NCI-H2227 treated with DMSO at 0.1 percent for 48 hours (cell line): ENCODE data around the gene CARD11.

Experiments used
- DNase-seq: peaks from one replicate; lab custom pipeline; 2025; lab: John Stamatoyannopoulos, UW

CARD11 gene

DNA sequence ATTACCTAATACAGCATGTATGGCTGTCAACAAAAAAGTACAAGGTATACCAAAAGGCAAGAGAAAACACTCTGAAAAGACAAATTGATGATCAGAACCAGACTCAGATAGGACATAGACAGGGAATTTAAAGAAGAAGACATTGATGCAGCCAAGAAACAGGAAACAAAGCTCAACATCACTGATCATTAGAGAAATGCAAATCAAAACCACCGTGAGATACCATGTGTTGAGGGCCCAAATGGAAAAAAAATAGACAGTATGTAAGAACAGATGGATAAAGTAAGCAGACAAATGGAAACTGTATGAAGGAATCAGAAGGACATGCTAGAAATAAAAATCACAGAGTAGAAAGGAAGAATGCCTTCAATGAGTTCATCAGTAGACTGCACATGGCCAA, 23.3 kb downstream of the CARD11 start:
- DNase-seq = no peak

DNA sequence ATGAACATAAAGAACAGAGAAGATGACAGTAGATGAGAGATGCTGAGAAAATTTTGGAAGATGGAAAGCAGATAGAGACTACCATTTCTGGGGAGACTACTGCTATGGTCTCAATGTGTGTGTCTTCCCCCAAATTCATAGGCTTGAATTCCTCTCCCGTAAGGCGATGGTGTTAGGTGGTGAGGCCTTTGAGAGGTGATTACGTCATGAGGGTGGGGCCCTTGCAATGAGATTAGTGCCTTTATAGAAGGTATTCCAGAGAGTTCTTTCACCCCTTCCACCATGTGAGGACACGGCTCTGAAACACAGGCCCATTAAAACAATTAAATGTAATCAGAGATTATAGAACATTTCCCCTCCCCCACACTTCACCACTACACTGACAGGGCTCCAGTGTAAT, 23.9 kb downstream of the CARD11 start:
- DNase-seq = no peak

DNA sequence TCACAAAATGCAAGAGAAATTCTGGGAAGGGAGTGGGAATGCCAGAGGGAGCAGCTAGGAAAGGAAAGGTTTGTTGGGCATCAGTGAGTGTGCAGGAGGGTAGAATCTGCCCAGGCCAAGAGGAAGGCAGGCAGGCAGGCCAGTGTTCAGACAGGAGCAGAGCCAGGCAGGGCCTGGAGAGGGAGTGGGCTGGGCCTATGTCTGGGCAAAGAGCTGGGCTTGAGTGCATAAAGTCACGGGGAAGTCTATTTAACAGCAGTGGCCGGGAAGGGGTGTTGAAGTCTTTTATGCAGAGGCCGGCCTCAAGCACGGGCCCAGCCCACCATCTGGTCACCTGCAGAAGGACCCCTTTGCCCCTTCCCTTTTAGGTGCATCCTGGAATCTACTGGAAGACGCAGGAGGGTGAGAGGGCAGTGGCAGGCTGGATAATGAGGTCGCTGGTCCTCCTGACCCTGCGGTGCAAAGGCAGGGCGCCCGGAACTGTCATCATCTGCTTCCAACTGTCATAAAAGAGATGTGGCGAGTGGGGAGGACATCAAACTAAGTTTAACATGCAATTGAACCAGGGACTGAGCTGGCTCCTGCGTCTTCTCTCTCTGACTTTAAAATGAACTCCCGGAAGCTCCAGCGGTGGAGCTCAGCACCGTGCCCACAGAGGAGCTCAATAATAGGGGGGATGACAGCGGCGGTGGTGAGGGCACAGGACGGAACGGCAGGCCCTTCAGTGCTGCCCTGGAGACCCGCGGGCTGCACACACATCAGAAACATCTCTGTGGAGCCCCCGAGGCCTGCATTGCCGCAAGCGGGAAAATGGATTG, 29.5 kb downstream of the CARD11 start:
- DNase-seq = no peak

DNA sequence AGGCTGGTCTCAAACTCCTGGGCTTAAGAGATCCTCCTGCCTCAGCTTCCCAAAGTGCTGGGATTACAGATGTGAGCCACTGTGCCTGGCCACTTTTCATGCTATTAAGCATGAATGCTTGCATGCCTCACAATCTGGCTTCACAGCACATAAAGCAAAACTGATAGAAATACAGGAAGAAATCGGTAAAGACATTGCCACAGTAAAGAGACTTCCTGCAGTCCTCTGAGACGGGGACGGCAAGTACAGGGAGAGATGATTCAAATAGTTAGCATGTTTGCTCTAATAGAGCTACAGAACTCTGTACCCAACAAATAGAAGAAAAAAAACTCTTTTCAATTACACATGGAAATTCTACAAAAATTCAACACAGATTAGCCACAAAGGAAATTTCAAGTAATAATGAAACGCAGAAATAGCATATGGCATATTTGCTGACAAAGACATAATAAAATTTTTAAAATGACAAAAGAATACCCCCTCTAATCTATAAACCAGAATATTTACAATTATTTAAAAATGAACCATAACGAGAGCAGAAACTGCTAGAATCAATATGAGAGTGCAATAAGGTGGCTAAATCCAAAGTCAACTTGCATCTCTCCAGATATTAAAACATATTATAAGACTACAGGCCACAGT, 32.3 kb downstream of the CARD11 start:
- no peak for DNase-seq

DNA sequence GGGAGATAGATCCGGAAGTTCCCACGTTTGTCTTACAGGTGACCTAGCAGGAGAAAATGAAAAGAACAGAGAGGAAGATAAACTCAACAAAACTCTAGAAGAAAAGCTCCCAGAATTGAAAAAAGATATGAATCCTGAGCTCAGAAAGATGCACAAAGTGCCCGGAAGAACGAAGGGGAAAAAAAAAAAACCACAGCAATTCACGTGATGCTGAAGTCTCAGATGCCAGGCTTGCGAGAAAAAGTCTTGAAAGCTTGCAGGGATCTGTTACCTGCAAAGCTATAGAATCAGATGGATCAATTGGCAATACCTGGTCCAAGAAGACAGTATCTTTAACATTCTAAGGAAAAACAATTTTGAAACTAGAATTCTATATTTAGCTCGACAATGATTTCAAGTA, 33.5 kb downstream of the CARD11 start:
- DNase-seq = no peak

DNA sequence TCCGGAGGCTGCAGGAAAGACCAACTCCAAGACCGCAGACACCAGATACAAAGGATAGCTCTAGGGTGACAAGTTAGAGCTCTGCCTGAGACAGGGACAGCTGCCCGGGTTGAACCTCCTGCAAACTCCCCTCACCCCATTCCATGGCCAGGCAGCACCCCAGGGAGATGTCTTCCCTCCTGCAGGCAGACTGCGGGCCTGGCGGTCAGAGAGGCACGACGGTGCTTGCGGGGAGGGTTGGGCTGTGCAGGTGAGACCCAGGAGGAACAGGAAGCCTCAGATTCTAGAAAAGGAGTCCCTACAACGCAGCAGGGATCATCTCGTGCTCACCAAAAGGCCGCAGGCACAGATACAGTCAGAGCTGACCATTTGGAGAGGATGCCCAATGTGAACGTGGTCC, 34.6 kb downstream of the CARD11 start:
- no peak for DNase-seq

DNA sequence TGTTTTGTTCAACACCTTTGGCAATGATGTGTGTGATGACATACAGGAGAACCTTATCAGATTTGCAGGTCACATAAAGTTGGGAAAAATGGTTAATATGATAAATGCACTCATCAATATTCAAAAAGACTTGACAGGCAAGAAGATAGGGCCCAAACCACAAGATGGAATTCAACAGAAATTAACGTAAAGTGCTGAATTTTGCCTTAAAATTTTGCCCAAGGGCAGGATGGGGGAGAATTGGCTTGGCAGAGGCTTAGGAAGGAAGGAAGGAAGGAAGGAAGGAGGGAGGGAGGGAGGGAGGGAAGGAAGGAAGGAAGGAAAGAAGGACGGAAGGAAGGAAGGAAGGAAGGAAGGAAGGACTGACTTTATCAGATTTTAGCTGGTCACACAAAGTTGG, 35.3 kb downstream of the CARD11 start:
- DNase-seq = no peak

DNA sequence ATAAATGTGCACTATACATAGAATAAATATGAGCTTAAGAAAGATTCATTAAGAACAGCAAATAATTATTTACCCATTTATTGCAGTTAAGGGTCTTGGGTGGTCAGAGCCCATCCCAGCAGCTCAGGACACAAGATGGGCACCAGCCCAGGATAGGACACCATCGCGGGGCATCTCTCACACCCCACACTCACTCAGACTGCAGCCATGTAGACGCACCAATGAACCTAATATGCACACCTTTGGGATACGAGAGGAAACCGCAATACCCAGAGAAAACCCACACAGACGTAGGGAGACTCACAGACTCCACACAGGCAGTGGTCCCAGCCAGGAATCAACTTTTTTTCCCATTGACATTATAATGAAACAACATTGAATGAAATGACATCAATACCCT, 36.0 kb downstream of the CARD11 start:
- no peak for DNase-seq

DNA sequence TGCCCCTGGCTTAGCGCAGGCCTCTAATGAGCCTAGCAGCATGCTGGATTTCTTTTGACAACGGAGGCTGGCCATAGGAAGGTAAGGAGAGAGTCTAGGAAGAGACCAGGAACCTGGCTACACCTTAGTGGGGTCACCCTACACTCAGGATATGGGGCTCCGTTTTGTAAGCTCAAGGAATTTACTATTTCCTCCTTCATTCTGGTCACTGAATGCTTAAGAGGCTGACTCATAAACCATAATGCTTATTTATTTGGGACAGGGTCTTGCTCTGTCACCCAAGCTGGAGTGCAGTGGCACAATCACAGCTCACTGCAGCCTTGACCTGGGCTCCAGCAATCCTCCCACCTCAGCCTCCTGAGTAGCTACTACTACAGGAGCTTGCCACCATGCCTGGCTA, 38.4 kb downstream of the CARD11 start:
- no peak for DNase-seq

DNA sequence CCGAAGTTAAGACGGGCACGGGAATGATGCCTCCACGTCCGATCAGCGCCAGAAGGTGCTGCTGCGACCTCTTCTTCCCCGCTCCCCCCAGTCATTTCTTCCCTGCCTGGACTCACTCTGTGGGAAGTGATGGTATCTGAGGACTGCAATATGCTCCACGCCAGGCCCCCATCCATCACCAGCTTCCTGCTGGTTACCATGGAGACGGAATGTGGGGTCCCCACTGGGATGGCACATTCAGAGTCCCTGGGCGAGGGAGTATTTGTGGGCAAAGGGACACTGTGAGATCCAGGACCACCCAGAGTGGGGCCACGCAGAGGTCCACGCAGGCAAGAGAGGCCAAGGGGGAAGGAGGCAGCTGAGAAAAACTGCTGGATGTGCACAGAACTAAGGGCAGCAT, 39.7 kb downstream of the CARD11 start:
- no peak for DNase-seq

DNA sequence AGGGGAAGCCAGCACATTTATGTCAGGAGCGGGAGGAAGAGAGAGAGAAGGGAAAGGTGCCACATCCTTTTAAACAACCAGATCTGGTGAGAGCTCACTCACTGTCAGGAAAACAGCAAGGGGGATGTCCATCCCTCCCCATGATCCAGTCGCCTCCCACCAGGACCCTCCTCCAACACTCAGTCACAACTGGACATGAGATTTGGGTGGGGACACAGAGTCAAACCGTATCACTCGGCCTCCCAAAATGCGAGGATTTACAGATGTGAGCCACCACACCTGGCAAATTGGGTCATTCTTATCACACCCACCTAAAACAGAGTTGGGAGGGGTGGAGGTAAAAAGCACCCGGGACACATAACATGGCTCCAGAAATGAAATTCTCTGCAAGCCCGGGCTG, 41.0 kb downstream of the CARD11 start:
- no peak for DNase-seq

DNA sequence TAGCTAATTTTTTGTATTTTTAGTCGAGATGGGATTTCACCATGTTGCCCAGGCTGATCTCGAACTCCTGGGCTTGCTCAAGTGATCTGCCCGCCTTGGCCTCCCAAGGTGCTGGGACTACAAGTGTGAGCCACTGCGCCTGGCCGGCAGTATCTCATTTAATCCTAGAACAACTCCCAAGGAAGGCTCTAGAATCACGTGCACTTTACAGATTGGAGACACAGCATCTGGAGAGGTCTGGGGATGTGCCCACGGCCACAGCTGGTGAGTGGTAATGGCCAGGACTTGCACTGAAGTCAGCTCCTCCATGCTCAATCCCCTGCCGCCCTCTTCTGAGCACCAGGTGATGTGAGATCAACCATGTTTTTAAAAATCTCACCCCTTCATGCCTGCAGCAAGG, 43.1 kb downstream of the CARD11 start:
- no peak for DNase-seq

DNA sequence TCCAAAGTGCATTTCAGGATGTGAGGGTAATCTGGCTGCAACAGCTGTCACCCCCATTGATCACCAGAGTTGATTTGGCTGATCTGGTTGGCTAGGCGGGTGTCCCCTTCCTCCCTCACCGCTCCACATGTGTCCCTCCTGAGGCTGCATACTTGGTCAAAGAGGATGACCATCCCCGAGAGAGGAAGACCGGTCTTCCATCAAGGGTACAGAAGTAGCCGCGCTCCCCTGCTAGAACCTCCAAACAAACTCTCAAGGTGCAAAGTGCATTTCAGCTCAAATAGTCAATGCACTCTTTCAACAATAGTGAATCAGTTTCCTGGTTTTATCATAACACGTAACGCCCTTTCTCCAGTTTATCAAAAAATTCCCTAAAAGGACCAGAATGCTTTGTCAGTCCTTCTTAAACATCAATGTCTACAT, 44.6 kb downstream of the CARD11 start:
- DNase-seq = no peak

DNA sequence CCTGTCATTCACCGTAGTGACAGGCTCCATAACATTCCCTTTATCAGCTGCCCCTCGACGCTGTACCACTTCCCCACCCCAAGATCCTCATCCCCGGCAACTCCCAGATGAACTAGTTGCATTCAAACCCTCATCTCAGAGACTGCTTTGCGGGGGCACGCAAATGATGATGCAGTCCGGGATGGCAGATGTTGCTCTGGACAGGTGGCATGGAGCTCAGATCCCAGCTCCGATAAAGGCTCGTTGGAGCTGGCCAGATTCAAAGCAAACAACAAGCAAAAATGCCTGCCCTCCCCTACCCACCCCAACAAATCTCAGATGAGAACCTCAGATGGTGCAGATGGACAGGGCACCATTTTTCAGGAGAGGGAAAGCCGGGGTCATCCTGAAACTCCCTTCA, 46.7 kb downstream of the CARD11 start:
- DNase-seq = no peak

DNA sequence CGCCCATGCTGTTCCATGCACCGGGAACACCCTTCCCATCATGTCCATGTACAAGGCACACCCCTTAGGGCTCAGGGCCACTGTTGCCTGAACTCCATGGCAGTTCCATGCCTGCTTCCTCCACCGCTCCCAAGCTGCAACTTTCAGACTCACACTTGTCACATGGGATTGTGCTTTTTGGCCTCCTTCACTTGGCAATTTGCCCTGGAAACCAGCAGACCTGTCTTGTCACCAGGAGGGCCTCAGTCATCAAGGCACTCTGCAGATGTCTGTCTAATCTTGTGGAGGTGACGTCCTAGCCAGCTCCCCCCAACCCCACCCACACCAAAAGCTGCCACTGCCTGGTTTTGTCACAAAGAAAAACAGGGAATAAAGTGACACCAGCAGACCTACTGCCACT, 47.5 kb downstream of the CARD11 start:
- no peak for DNase-seq

DNA sequence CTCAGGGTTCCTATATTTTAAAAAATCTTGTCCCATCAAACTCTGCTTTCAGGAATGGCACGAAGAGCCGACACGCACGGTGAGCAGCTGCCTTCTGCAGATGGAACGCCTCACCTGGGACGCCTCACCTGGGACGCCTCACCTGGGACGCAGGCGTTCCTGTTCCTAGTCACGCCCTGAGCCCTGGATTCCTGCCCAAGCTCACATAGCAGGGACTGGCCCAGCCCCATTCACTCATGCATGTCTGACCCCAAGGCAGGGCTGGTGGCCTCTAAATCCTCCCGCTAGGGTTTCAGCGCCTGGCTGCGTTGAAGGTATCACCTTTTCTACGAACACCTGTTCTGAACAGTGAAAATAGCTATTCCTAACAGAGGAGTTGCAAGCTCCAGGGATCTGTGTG, 49.8 kb downstream of the CARD11 start:
- DNase-seq = no peak

DNA sequence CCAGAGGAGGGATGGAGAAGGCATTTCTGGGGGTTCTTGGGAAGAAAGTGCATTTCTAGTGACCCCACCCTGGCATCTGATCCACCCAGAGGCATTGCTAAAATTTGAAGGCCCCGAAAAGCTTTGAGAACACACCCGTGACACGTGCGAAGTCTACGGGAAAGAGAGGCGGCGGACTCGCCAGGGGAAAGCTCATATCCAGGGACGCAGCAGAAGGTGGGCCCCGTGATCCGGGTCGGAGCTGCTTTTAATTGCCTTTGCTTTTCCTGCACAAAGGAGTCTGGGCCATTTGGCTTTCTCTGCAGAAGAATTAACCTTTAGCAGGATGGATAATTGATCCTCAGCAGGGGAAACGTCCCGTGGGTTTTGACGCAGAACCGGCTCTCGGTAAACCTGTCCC, 50.3 kb downstream of the CARD11 start:
- no peak for DNase-seq

DNA sequence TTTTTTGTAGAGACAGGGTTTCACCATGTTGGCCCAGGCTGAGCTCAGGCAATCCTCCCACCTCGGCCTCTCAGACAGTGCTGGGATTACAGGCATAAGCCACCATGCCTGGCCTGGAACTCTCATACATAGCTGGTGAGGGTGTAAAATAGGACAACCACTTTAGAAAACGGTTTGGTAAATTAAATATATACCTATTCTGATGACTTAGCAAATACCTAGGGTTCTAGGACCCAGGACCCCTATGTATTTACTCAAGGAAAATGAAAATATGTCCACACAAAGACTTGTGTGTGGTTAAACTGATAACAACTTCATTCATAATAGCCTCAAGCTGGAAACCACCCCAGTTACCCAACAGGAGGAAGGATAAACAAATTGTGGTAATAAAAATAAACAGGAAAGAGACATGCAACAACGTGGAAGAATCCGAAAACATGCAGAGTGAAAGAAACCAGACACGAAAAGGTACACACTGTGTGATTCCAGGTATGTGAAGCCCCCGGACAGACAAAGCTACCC, 52.7 kb downstream of the CARD11 start:
- no peak for DNase-seq

DNA sequence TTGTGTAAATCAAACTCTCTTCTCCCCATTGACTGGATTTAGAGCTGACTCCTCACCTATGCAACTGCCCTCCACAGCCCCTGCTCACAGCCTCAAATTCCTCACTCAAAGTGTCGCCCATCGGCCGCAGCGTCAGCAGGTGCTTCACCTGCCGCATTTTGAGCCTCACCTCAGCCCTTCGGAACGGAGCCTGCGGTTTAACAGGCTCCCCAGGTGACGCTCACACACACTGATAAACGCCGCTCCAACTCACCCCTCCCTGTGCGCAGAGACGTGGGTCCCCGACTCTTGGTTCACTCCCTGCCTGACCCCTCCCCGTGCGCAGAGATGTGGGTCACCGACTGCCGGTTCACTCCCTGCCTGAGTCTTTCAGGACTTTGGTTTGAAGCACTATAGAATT, 57.1 kb downstream of the CARD11 start:
- no peak for DNase-seq

DNA sequence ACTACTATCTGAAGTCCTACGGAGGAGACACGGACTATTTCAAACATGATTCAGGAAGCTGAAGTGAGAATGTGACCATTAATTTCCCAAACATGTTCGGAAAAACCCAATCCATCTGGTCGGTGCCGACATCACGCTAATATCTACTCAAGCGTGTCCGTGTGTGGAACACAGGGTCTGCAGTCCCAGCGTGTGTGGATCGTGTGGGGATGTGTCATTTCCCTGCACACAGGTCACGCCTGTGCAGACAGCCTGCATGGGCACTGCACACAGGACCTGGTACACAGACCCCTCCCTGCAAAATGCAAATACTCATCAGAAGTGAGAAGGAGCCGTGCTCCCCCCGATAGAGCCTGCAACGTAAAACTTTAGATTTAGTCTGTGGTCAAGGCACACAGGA, 57.8 kb downstream of the CARD11 start:
- DNase-seq = no peak

DNA sequence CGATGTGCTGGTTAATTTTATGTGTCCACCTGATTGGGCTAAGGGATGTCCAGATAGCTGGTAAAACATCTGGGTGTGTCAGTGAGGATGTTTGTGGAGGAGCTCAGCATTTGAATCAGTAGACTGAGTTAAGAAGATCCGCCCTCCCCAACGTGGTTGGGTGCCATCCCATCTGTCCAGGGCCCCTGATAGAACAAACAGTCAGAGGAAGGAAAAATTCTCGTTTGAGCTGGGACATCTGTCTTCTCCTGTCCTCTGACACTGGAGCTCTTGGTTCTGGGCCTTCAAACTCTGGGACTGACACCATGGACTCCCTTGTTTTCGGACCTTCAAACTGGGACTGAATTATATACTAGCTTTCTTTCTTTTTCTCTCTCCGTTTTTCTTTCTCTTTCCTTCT, 59.6 kb downstream of the CARD11 start:
- DNase-seq = no peak

DNA sequence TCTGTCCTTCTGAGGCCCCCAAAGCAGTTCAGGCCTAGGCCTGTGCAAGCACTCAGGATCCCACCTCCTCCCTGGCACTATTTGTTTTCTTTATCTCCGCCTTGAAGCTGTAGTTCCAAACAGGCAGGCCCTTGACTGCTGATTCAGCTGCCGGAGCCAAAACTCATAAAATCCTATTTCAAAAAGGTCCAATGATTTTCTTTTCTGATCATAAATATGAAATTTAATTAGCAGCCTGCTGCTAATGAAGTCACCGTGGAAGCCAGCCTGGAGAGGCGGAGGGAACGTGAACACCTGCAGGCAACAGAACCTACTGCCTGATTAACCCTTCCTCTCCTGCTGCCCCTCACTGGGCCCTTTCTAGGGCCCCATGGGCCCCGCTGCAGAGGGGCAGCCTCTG, 60.1 kb downstream of the CARD11 start:
- DNase-seq = no peak

DNA sequence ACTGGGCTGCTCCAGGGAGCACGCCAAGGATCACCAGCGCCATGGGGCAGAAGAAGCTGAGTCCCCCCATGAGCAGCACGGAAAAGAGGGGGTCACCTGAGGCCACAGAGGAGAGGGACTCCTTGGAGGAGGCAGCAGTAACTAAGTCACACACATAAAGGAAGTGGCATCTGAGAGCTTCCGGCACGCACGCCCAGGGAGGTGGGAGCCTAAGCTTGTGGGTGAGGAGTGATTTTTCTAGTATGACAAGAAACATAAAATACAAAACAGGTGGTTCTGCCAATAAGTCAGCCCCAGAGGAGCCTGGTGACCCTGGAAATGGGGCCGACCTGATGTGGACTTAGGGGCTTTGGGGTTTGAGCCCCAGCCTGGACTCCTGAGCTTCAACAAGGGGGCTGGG, 60.8 kb downstream of the CARD11 start:
- no peak for DNase-seq

DNA sequence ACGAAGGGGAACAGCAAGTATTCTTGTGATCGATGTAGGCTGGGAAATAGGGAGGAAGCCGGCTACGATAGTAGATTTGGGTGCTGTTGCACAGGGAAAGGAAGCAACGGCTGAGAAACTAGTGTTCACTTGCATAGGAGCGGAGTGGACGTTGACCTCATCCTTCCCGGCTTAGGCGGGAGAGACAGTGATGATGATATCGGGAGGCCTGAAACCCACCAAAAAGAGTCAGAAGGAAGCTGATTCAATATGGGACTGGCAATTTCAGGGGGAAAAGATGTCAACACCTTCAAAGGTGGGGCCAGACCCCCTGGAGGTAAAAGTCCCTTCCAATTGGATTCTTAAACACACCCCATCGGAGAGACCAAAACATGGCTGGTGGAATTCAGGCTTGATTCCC, 61.3 kb downstream of the CARD11 start:
- no peak for DNase-seq
